ENCODE data around the gene PRKCH. TPM values are rescaled to one million over a fixed set of nuclear protein-coding genes. Genes with fewer than 3 reads are reported as not detected.

PRKCH gene
- total and polyA plus RNA-seq, 10 of the 15 experiments (the other 5 are each of a cell fraction or from before 2014, with no cell fraction given) = 10.7 to 140 (median 33.2) TPM

DNA sequence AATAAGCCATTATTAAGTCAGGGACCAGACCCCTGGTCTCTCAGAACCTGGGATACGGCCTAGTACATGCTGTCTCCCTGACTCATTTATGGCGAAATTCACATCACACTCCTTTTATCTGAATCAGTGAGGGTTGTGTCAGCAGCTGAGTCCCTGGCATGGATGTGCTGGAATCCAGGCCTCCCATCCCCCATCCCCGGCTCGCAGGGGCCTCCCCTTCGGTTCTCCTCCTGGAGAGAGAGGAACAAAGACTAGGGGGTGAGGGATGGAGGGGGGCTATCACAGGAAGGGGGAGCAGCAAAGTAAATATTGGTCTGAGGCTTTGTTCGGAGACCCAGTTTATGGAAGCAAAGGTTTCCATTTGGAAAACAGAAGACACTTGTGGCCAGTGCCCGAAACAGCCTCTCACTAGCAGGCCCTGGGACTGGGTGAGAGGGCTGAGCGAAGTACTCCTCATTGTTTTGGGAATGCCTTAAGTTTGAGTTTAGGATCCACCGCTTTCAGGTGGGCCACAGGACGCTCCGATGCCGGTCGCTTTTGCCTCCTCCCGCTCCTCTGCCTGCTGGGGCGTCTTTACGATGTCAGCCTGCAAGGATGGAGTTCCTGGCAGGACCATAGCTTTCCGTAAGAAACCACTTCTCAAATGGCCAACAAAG lies 145.0 kb downstream of the PRKCH start:
- WGBS (ENCODE audit: insufficient coverage, insufficient replicate concordance, low lambda C conversion rate, missing lambda C conversion rate) = 73% methylated on average over 16 of the region's 17 CpGs
- Histone ChIP-seq H4K20me1 (ENCODE audit: control insufficient read depth, insufficient read depth) (no peaks in the 10 kb centered on the region), H3K27me3 (replicated peaks in 1 of 2; ENCODE audit: control insufficient read depth in 2 of 2, insufficient read depth in 2 of 2, low read length in 1 of 2) (no peaks in the 10 kb centered on the region), H3K9ac (ENCODE audit: control insufficient read depth, insufficient read depth, low read length) (no peak overlapping the region), H2AFZ (ENCODE audit: control insufficient read depth, low read depth, low read length) (no peak overlapping the region), H3K27ac (ENCODE audit: control insufficient read depth, insufficient read depth) (no peak overlapping the region), H3K4me1 (ENCODE audit: control insufficient read depth, insufficient read depth, low read length) (peaks cover 8% of the 10 kb centered on the region), H3K9me3 (replicated peaks; ENCODE audit: control insufficient read depth, insufficient read depth, low read length) (no peaks in the 10 kb centered on the region), H3K36me3 (ENCODE audit: control insufficient read depth in 2 of 2, insufficient read depth in 2 of 2, low read length in 1 of 2) (peaks cover 1 to 12% of the 10 kb centered on the region in 2 experiments; a peak in 3 of 4 replicates), H3K4me3 (no peak overlapping the region), H3K4me2 (ENCODE audit: control insufficient read depth, insufficient read depth) (no peak overlapping the region), H3K79me2 (ENCODE audit: control insufficient read depth, insufficient read depth, low read length) (peaks cover 3% of the 10 kb centered on the region)
- DNase-seq (ENCODE audit: low read depth, low spot score) (no peak), FAIRE-seq (no peak), ATAC-seq (no peak)
- ChIA-PET CTCF (interaction anchor here (0.9 kb wide), 1 partner anchor 10 kb away, joined by 3 read pairs; no protein-coding TSS in a partner anchor), POLR2A (no interaction called here), SMC1A (ENCODE audit: uncharacterized antibody, unreplicated experiment) (interaction anchor here (1.0 to 1.6 kb wide), 4 partner anchors 8 to 283 kb away, joined by 3 to 5 read pairs (median 3); no protein-coding TSS in a partner anchor), RAD21 (ENCODE audit: unreplicated experiment) (no interaction called here)
- in situ Hi-C loops (cut with MboI) = no loop called here
- no peak for TF ChIP-seq JUND (IDR thresholded peaks at IDR 0.05; ENCODE audit: low read depth, low read length)
- TF ChIP-seq SIX5 (IDR thresholded peaks at IDR 0.05; ENCODE audit: low read depth, low read length, severe bottlenecking) = no peak
- TF ChIP-seq TARDBP (IDR thresholded peaks at IDR 0.05; ENCODE audit: borderline replicate concordance) = no peak
- no peak for TF ChIP-seq FOS (IDR thresholded peaks at IDR 0.05; ENCODE audit: borderline replicate concordance, extremely low read depth, insufficient read length)
- TF ChIP-seq, protein P1, sequence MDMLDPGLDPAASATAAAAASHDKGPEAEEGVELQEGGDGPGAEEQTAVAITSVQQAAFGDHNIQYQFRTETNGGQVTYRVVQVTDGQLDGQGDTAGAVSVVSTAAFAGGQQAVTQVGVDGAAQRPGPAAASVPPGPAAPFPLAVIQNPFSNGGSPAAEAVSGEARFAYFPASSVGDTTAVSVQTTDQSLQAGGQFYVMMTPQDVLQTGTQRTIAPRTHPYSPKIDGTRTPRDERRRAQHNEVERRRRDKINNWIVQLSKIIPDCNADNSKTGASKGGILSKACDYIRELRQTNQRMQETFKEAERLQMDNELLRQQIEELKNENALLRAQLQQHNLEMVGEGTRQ (IDR thresholded peaks at IDR 0.05; ENCODE audit: borderline replicate concordance, low read depth, low read length) = no peak
- TF ChIP-seq, protein P2, sequence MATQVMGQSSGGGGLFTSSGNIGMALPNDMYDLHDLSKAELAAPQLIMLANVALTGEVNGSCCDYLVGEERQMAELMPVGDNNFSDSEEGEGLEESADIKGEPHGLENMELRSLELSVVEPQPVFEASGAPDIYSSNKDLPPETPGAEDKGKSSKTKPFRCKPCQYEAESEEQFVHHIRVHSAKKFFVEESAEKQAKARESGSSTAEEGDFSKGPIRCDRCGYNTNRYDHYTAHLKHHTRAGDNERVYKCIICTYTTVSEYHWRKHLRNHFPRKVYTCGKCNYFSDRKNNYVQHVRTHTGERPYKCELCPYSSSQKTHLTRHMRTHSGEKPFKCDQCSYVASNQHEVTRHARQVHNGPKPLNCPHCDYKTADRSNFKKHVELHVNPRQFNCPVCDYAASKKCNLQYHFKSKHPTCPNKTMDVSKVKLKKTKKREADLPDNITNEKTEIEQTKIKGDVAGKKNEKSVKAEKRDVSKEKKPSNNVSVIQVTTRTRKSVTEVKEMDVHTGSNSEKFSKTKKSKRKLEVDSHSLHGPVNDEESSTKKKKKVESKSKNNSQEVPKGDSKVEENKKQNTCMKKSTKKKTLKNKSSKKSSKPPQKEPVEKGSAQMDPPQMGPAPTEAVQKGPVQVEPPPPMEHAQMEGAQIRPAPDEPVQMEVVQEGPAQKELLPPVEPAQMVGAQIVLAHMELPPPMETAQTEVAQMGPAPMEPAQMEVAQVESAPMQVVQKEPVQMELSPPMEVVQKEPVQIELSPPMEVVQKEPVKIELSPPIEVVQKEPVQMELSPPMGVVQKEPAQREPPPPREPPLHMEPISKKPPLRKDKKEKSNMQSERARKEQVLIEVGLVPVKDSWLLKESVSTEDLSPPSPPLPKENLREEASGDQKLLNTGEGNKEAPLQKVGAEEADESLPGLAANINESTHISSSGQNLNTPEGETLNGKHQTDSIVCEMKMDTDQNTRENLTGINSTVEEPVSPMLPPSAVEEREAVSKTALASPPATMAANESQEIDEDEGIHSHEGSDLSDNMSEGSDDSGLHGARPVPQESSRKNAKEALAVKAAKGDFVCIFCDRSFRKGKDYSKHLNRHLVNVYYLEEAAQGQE (IDR thresholded peaks at IDR 0.05; ENCODE audit: low read depth, low read length) = no peak
- TF ChIP-seq SMAD1 (IDR thresholded peaks at IDR 0.05; ENCODE audit: low read depth, partially characterized antibody) = no peak
- TF ChIP-seq CREB1 (IDR thresholded peaks at IDR 0.05; ENCODE audit: low read depth) = no peak
- TF ChIP-seq ESRRA (IDR thresholded peaks at IDR 0.05; ENCODE audit: low read length) = no peak
- no peak for TF ChIP-seq SUPT20H (IDR thresholded peaks at IDR 0.05; ENCODE audit: borderline replicate concordance, control insufficient read depth, low read depth, low read length)
- TF ChIP-seq SIN3A (IDR thresholded peaks at IDR 0.05; ENCODE audit: low read depth, low read length) = no peak
- TF ChIP-seq, protein P3, sequence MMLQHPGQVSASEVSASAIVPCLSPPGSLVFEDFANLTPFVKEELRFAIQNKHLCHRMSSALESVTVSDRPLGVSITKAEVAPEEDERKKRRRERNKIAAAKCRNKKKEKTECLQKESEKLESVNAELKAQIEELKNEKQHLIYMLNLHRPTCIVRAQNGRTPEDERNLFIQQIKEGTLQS (IDR thresholded peaks at IDR 0.05; ENCODE audit: borderline replicate concordance, extremely low read depth, low read depth, low read length) = no peak
- intact Hi-C loops (cut with micrococcal nuclease; ENCODE audit: unreplicated experiment) = no loop called here
- no TSS peak for BruUV-seq (replicated peaks)

Data from GM12878 (cell line).